K562 treated with DMSO at 1 percent for 48 hours (cell line): ENCODE data around the gene C2orf80. TPM values are rescaled to one million over a fixed set of nuclear protein-coding genes. Genes with fewer than 3 reads are reported as not detected.

ENCODE experiments used
- total RNA-seq: library from RNA; unstranded; fragments of 300-600 nt; gene quantifications from 2 replicates; pipeline ENCODE4 v1.2.3, GENCODE V29; 2022; ENCODE audit warnings: low replicate concordance; ENCODE audit errors: extremely low read depth

The C2orf80 gene
- total RNA-seq: not detected in 2 replicates

GRCh38 chr2:208189810-208190503 lies at the start of gene C2orf80:
TSS of gene C2orf80 (minus strand) at chr2:208190030. CDS start at chr2:208186986, 3,044 bp downstream.

GRCh38 chr2:208163489-208163888 lies 26.3 kb downstream of the C2orf80 start, which contains the start of gene CRYGA:
TSS of gene CRYGA (minus strand) at chr2:208163589. CDS start at chr2:208163556, 33 bp downstream.

GRCh38 chr2:208146006-208146405 lies 43.8 kb downstream of the C2orf80 start, which contains the start of gene CRYGB:
TSS of gene CRYGB (minus strand) at chr2:208146158. CDS start at chr2:208146120, 38 bp downstream.

GRCh38 chr2:208129744-208130711 lies 59.8 kb downstream of the C2orf80 start, which contains the start of gene CRYGC:
TSS of gene CRYGC (minus strand) at chr2:208129828. CDS start at chr2:208129792, 36 bp downstream.

GRCh38 chr2:208124013-208124715 lies 65.7 kb downstream of the C2orf80 start, which contains the start of gene CRYGD:
TSS of gene CRYGD (minus strand) at chr2:208124524. CDS start at chr2:208124473, 51 bp downstream.

Other genes starting within 250 kb of the C2orf80 start
- gene PLEKHM3, start 164.5 kb downstream of the C2orf80 start, total RNA-seq: not detected in 2 replicates
- not detected in 2 replicates for gene CRYGD, start 65.5 kb downstream of the C2orf80 start, total RNA-seq
- not detected in 2 replicates for gene CRYGC, start 60.2 kb downstream of the C2orf80 start, total RNA-seq
- not detected in 2 replicates for gene CRYGB, start 43.9 kb downstream of the C2orf80 start, total RNA-seq
- gene CRYGA, start 26.4 kb downstream of the C2orf80 start, total RNA-seq: not detected in 2 replicates
- gene IDH1, start 65.0 kb upstream of the C2orf80 start, total RNA-seq: not detected in 2 replicates
- gene PIKFYVE, start 76.2 kb upstream of the C2orf80 start, total RNA-seq: not detected in 2 replicates
- gene PTH2R, start 216.8 kb upstream of the C2orf80 start, total RNA-seq: not detected in 2 replicates